Liver (tissue), 9 donors: ENCODE data around the gene FAAH2. TPM values are rescaled to one million over a fixed set of nuclear protein-coding genes. Genes with fewer than 3 reads are reported as not detected.

Experiments
- DNase-seq: peaks from one replicate; pipeline ENCODE4 v3.0.0-alpha.2; 2017; ENCODE audit warnings: low spot score
- H3K27ac ChIP-seq, 2 donors: one replicate each; pipeline ENCODE4 v1.7.0; 2013; ENCODE audit warnings: inconsistent platforms in 2 of 2, low read length in 2 of 2, control low read depth in 1 of 2, low read depth in 1 of 2, mild to moderate bottlenecking in 1 of 2
- H3K27me3 ChIP-seq, 4 donors: one replicate each; pipeline versions ENCODE4 v1.6.1 to v1.7.0; 2013; ENCODE audit warnings: low read length in 3 of 4, inconsistent platforms in 1 of 4, mild to moderate bottlenecking in 1 of 4, moderate library complexity in 1 of 4; ENCODE audit not compliant: control insufficient read depth in 4 of 4, insufficient read depth in 4 of 4
- H3K36me3 ChIP-seq, 4 donors: one replicate each; pipeline versions ENCODE4 v1.6.1 to v1.7.0; 2013; ENCODE audit warnings: low read length in 3 of 4, mild to moderate bottlenecking in 3 of 4, low read depth in 1 of 4, moderate library complexity in 1 of 4; ENCODE audit not compliant: control insufficient read depth in 4 of 4, insufficient read depth in 3 of 4
- H3K4me1 ChIP-seq, 4 donors: one replicate each; pipeline versions ENCODE4 v1.6.1 to v1.7.0; 2013; ENCODE audit warnings: low read length in 3 of 4, mild to moderate bottlenecking in 3 of 4, moderate library complexity in 1 of 4; ENCODE audit not compliant: control insufficient read depth in 4 of 4, insufficient read depth in 4 of 4
- H3K4me3 ChIP-seq, 3 donors: one replicate each; pipeline versions ENCODE4 v1.6.1 to v1.7.0; 2013; ENCODE audit warnings: low read length in 3 of 3, control low read depth in 1 of 3, low read depth in 1 of 3, mild to moderate bottlenecking in 1 of 3
- H3K9ac ChIP-seq, 2 donors: one replicate each; pipeline ENCODE4 v1.7.0; 2013; ENCODE audit warnings: low read length in 2 of 2, mild to moderate bottlenecking in 2 of 2, moderate library complexity in 2 of 2, control low read depth in 1 of 2, low read depth in 1 of 2
- H3K9me3 ChIP-seq, 4 donors: one replicate each; pipeline versions ENCODE4 v1.6.1 to v1.7.0; 2013; ENCODE audit warnings: low read length in 3 of 4; ENCODE audit not compliant: control insufficient read depth in 4 of 4
- EGR1 ChIP-seq, 2 donors: IDR thresholded peaks; 2 replicates each; pipeline ENCODE4 v1.6.1; 2016 to 2018; ENCODE audit warnings: antibody characterized with exemption in 2 of 2, low read depth in 2 of 2
- FOXA1 ChIP-seq: IDR thresholded peaks from 2 replicates; pipeline ENCODE4 v1.6.1; 2016; ENCODE audit warnings: antibody characterized with exemption
- FOXA2 ChIP-seq: IDR thresholded peaks from 2 replicates; pipeline ENCODE4 v1.6.1; 2016; ENCODE audit warnings: antibody characterized with exemption
- GABPA ChIP-seq, 2 donors: IDR thresholded peaks in 1 of 2; conservative IDR thresholded peaks in 1 of 2; 2 replicates each; pipeline ENCODE4 v1.6.1; 2016; ENCODE audit warnings: antibody characterized with exemption in 2 of 2, mild to moderate bottlenecking in 1 of 2, moderate library complexity in 1 of 2
- HNF4A ChIP-seq, 2 donors: conservative IDR thresholded peaks; 2 replicates each; pipeline ENCODE4 v1.6.1; 2016; ENCODE audit warnings: antibody characterized with exemption in 2 of 2, mild to moderate bottlenecking in 2 of 2
- JUND ChIP-seq, 2 donors: IDR thresholded peaks; 2 replicates each; pipeline ENCODE4 v1.6.1; 2016; ENCODE audit warnings: antibody characterized with exemption in 2 of 2
- NR2F2 ChIP-seq: IDR thresholded peaks from 2 replicates; pipeline ENCODE4 v1.6.1; 2016; ENCODE audit warnings: antibody characterized with exemption
- RAD21 ChIP-seq, 2 donors: IDR thresholded peaks; 2 replicates each; pipeline ENCODE4 v1.6.1; 2016; ENCODE audit warnings: antibody characterized with exemption in 2 of 2, mild to moderate bottlenecking in 2 of 2
- RXRA ChIP-seq, 2 donors: IDR thresholded peaks; 2 replicates each; pipeline ENCODE4 v1.6.1; 2017 to 2018; ENCODE audit warnings: antibody characterized with exemption in 2 of 2, mild to moderate bottlenecking in 1 of 2
- SP1 ChIP-seq: IDR thresholded peaks from 2 replicates; pipeline ENCODE4 v1.6.1; 2018; ENCODE audit warnings: antibody characterized with exemption, mild to moderate bottlenecking
- YY1 ChIP-seq: IDR thresholded peaks from 2 replicates; pipeline ENCODE4 v1.6.1; 2016; ENCODE audit warnings: antibody characterized with exemption, mild to moderate bottlenecking
- WGBS: extraction: QIAGEN DNeasy Blood & Tissue Kit; methylation state at CpG from one replicate; pipeline ENCODE4 v1.1.7; 2013; 5-methylcytosine and 5-hydroxymethylcytosine counted together
- polyA plus RNA-seq, 2 donors: library from polyadenylated mRNA; stranded (reverse) in 1 of 2; unstranded in 1 of 2; fragments of 200-250 nt in 1 of 2; fragments of >200 nt in 1 of 2; fragmentation: Nextera tagmentation in 1 of 2; extraction: Ambion mirVana in 1 of 2; gene quantifications; one replicate each; pipeline versions ENCODE4 v1.2.1 to v1.2.3, GENCODE V29; 2013 to 2015
- total RNA-seq, 2 donors: library from RNA; depleted of rRNA; stranded (reverse); fragments of >200 nt; gene quantifications; one replicate each; pipeline ENCODE4 v1.2.3, GENCODE V29; 2014
- TF ChIP-seq, protein P1 (sequence below): fragments of 150-350 bp; IDR thresholded peaks from 2 replicates; pipeline ENCODE4 v1.5.1; 2017; ENCODE audit warnings: improper control_type of control experiment, low read depth, low read length; ENCODE audit not compliant: missing input control
- TF ChIP-seq, protein P2 (sequence below): IDR thresholded peaks from 2 replicates; pipeline ENCODE4 v1.6.1; 2016; ENCODE audit warnings: antibody characterized with exemption, mild to moderate bottlenecking
- TF ChIP-seq, protein P3 (sequence below): IDR thresholded peaks from 2 replicates; pipeline ENCODE4 v1.6.1; 2016; ENCODE audit warnings: antibody characterized with exemption
- TF ChIP-seq, protein P4 (sequence below): IDR thresholded peaks from 2 replicates; pipeline ENCODE4 v1.6.1; 2016; ENCODE audit warnings: antibody characterized with exemption
- TF ChIP-seq, protein P5 (sequence below): IDR thresholded peaks from 2 replicates; pipeline ENCODE4 v1.6.1; 2016; ENCODE audit warnings: antibody characterized with exemption
- donor health status: healthy.
- donor health status: healthy.
- donor health status: healthy.
- donor health status: healthy.
- donor health status: healthy.

Gene FAAH2
- total and polyA plus RNA-seq, 4 donors, result 3.6 to 13.9 (median 5.8) TPM

DNA sequence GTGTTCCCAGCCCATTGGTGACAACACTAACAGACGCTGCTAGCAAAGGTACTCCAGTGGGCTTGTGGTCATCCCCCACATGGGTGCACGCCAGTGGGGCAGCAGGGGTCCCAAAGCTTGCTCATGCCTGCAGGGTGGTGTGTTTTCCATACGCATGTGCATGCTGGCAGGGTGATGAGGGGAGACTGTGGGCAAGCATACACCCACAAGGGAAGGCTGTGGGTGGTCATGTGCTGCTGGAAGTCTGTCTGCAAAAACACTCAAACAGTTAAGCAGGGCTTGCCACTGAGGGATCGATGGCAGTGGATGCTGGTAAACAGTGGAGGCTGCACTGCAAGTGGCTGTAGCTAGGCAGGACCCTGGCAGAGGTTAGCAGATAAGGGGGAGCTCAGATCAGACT lies 79.9 kb downstream of the FAAH2 start:
- 96% methylated on average over 4 of the region's 4 CpGs for WGBS
- no peaks in the 10 kb centered on the region for H3K4me1 ChIP-seq

DNA sequence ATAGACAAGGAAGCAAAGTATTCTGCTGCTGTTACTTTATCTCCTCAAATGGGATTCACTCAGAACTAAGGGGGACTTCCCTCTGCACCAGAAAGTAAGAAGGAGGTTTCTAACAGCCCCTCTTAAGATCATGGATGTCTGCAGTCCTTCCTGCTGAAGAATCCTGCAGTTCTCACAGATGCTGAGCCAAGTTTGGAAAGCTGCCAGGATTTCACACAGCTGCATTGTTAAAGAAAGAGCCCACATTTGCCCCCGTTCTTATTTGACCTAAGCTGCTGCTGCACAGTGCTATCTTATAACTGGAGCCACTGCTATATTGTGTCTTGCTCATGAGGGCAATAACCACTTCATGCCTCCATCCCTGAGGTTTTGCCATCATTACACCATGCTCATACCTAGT lies 81.1 kb downstream of the FAAH2 start:
- H3K27me3 ChIP-seq, result no peaks in the 10 kb centered on the region
- no peak overlapping the region for H3K9ac ChIP-seq
- peaks cover 0 to 2% (median 0%) of the 10 kb centered on the region in 4 donors for H3K36me3 ChIP-seq
- no peak overlapping the region for H3K27ac ChIP-seq
- no peak for DNase-seq
- 67% methylated on average over 1 of the region's 1 CpG for WGBS
- no peak overlapping the region for H3K4me3 ChIP-seq
- no peaks in the 10 kb centered on the region for H3K9me3 ChIP-seq
- TF ChIP-seq YY1, result no peak
- no peaks in the 10 kb centered on the region for H3K4me1 ChIP-seq

More for the DNA sequence above, 79.9 kb downstream of the FAAH2 start:
- H3K36me3 ChIP-seq, result peaks cover 0 to 2% (median 0%) of the 10 kb centered on the region in 4 donors
- H3K9me3 ChIP-seq, result no peaks in the 10 kb centered on the region
- H3K27ac ChIP-seq, result no peak overlapping the region
- H3K27me3 ChIP-seq, result no peaks in the 10 kb centered on the region
- no peak for DNase-seq
- TF ChIP-seq HNF4A (conservative IDR thresholded peaks at IDR 0.05), result no peak
- H3K4me3 ChIP-seq, result no peak overlapping the region
- H3K9ac ChIP-seq, result no peak overlapping the region

DNA sequence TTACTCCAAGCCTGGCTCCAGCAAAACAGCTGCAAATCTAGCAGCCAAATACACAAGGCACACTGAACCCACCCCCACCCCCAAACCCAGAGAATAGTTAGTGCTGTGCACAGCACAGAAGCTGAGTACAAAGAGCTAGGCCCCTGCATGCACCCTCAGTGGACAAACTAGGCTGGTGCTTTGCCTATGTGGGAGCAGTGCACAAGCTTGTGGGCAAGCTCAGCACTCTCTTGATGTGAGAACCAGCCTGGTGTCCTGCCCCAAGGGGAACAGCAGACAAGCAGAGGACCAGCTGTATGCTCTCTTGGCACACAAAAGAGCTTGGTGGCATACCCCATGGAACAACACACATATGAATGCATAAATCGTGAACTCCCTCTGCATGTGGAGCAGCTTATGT lies 81.7 kb downstream of the FAAH2 start:
- H3K36me3 ChIP-seq, result peaks cover 0 to 2% (median 0%) of the 10 kb centered on the region in 4 donors
- no peak overlapping the region for H3K27ac ChIP-seq
- TF ChIP-seq FOXA2, result no peak
- TF ChIP-seq RXRA (IDR thresholded peaks at IDR 0.05), result no peak
- TF ChIP-seq HNF4A (conservative IDR thresholded peaks at IDR 0.05), result no peak
- TF ChIP-seq, protein P1, sequence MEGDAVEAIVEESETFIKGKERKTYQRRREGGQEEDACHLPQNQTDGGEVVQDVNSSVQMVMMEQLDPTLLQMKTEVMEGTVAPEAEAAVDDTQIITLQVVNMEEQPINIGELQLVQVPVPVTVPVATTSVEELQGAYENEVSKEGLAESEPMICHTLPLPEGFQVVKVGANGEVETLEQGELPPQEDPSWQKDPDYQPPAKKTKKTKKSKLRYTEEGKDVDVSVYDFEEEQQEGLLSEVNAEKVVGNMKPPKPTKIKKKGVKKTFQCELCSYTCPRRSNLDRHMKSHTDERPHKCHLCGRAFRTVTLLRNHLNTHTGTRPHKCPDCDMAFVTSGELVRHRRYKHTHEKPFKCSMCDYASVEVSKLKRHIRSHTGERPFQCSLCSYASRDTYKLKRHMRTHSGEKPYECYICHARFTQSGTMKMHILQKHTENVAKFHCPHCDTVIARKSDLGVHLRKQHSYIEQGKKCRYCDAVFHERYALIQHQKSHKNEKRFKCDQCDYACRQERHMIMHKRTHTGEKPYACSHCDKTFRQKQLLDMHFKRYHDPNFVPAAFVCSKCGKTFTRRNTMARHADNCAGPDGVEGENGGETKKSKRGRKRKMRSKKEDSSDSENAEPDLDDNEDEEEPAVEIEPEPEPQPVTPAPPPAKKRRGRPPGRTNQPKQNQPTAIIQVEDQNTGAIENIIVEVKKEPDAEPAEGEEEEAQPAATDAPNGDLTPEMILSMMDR, result no peak
- TF ChIP-seq RAD21 (IDR thresholded peaks at IDR 0.05), result no peak
- no peak for TF ChIP-seq NR2F2
- TF ChIP-seq SP1, result no peak
- TF ChIP-seq, protein P2, sequence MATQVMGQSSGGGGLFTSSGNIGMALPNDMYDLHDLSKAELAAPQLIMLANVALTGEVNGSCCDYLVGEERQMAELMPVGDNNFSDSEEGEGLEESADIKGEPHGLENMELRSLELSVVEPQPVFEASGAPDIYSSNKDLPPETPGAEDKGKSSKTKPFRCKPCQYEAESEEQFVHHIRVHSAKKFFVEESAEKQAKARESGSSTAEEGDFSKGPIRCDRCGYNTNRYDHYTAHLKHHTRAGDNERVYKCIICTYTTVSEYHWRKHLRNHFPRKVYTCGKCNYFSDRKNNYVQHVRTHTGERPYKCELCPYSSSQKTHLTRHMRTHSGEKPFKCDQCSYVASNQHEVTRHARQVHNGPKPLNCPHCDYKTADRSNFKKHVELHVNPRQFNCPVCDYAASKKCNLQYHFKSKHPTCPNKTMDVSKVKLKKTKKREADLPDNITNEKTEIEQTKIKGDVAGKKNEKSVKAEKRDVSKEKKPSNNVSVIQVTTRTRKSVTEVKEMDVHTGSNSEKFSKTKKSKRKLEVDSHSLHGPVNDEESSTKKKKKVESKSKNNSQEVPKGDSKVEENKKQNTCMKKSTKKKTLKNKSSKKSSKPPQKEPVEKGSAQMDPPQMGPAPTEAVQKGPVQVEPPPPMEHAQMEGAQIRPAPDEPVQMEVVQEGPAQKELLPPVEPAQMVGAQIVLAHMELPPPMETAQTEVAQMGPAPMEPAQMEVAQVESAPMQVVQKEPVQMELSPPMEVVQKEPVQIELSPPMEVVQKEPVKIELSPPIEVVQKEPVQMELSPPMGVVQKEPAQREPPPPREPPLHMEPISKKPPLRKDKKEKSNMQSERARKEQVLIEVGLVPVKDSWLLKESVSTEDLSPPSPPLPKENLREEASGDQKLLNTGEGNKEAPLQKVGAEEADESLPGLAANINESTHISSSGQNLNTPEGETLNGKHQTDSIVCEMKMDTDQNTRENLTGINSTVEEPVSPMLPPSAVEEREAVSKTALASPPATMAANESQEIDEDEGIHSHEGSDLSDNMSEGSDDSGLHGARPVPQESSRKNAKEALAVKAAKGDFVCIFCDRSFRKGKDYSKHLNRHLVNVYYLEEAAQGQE, result no peak
- TF ChIP-seq FOXA1, result no peak
- TF ChIP-seq, protein P3, sequence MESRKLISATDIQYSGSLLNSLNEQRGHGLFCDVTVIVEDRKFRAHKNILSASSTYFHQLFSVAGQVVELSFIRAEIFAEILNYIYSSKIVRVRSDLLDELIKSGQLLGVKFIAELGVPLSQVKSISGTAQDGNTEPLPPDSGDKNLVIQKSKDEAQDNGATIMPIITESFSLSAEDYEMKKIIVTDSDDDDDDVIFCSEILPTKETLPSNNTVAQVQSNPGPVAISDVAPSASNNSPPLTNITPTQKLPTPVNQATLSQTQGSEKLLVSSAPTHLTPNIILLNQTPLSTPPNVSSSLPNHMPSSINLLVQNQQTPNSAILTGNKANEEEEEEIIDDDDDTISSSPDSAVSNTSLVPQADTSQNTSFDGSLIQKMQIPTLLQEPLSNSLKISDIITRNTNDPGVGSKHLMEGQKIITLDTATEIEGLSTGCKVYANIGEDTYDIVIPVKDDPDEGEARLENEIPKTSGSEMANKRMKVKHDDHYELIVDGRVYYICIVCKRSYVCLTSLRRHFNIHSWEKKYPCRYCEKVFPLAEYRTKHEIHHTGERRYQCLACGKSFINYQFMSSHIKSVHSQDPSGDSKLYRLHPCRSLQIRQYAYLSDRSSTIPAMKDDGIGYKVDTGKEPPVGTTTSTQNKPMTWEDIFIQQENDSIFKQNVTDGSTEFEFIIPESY, result no peak
- no peak for TF ChIP-seq YY1
- no peak for TF ChIP-seq JUND (IDR thresholded peaks at IDR 0.05)
- TF ChIP-seq GABPA (IDR thresholded peaks at IDR 0.05 in 1 of 2, conservative IDR thresholded peaks at IDR 0.05 in 1 of 2), result no peak
- TF ChIP-seq, protein P4, sequence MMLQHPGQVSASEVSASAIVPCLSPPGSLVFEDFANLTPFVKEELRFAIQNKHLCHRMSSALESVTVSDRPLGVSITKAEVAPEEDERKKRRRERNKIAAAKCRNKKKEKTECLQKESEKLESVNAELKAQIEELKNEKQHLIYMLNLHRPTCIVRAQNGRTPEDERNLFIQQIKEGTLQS, result no peak
- TF ChIP-seq, protein P5, sequence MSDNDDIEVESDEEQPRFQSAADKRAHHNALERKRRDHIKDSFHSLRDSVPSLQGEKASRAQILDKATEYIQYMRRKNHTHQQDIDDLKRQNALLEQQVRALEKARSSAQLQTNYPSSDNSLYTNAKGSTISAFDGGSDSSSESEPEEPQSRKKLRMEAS, result no peak
- TF ChIP-seq EGR1 (IDR thresholded peaks at IDR 0.05; ENCODE audit: low read depth in 2 of 2), result no peak
- 91% methylated on average over 1 of the region's 1 CpG for WGBS
- H3K9me3 ChIP-seq, result no peaks in the 10 kb centered on the region
- no peaks in the 10 kb centered on the region for H3K4me1 ChIP-seq
- no peak for DNase-seq
- H3K27me3 ChIP-seq, result no peaks in the 10 kb centered on the region
- H3K4me3 ChIP-seq, result no peak overlapping the region
- no peak overlapping the region for H3K9ac ChIP-seq
